Rectal smooth muscle tissue (tissue), 1 donor: Measurements from ENCODE around the gene PTPN14.
"Not testable (repeated sequence)": the region's sequence is repeated elsewhere in the genome, so short reads cannot be mapped to it uniquely, and the experiment has no call there.

ENCODE experiments used
- H3K27ac ChIP-seq: one replicate; pipeline ENCODE4 v1.7.0; 2013; ENCODE audit warnings: low read depth, low read length, inconsistent platforms
- H3K27me3 ChIP-seq: one replicate; pipeline ENCODE4 v1.7.0; 2013; ENCODE audit warnings: low read length; ENCODE audit not compliant: control insufficient read depth, insufficient read depth
- H3K36me3 ChIP-seq: one replicate; pipeline ENCODE4 v1.7.0; 2013; ENCODE audit warnings: low read length; ENCODE audit not compliant: control insufficient read depth, insufficient read depth
- H3K4me1 ChIP-seq: one replicate; pipeline ENCODE4 v1.7.0; 2013; ENCODE audit warnings: low read length; ENCODE audit not compliant: control insufficient read depth, insufficient read depth
- H3K4me3 ChIP-seq: one replicate; pipeline ENCODE4 v1.7.0; 2013; ENCODE audit warnings: low read length
- H3K9ac ChIP-seq: one replicate; pipeline ENCODE4 v1.7.0; 2013; ENCODE audit warnings: low read length

PTPN14 gene

DNA sequence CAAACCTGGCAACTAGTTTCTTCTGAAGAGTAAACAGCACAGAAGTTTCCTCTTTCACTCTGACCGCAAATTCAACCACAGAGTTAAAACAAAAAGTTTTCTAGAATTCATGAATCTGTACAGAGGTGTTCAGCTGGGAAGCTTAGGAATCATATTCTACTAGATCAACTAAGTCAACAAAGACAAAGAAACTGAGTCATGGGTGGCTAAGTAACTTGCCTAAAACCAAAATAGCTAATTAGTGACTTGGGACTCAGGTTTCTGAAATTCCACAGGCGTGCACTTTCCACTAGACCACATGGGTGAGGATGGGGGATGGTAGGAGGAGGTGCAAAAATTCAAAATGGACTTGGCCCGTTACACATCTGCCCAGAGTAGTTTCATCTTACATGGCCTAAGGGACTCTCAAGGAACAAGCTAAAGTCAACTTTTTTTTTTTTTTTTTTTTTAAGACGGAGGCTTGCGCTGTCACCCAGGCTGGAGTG lies 25.8 kb downstream of the PTPN14 start:
- no peak overlapping the region for H3K9ac ChIP-seq
- peaks cover 11% of the 10 kb centered on the region for H3K4me1 ChIP-seq

DNA sequence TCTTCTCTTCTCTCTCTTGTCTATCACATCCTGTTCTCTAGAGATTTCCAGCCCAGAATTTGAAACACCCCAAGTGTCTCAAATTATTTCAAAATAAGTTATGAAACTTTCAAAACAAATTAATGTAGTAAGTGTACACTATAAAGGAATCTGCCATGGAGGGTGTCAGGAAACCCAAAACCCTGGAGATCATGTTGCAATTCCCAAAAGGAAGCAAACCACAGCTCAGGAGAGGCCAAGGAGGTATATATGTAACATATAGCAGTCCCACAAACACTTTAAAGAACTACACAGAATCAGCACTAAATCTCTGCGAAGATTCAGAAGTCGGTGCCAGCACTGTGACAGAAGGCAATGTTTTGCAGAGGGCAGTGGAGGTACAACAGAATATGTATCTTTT lies 26.6 kb downstream of the PTPN14 start:
- Histone ChIP-seq H3K9ac (no peak overlapping the region), H3K36me3 (no peaks in the 10 kb centered on the region), H3K4me3 (no peak overlapping the region), H3K27me3 (no peaks in the 10 kb centered on the region), H3K27ac (no peak overlapping the region), H3K4me1 (peaks cover 11% of the 10 kb centered on the region)

More for the DNA sequence above, 25.8 kb downstream of the PTPN14 start:
- H3K4me3 ChIP-seq, result no peak overlapping the region
- H3K27ac ChIP-seq, result no peak overlapping the region
- H3K36me3 ChIP-seq, result no peaks in the 10 kb centered on the region
- H3K27me3 ChIP-seq, result no peaks in the 10 kb centered on the region

DNA sequence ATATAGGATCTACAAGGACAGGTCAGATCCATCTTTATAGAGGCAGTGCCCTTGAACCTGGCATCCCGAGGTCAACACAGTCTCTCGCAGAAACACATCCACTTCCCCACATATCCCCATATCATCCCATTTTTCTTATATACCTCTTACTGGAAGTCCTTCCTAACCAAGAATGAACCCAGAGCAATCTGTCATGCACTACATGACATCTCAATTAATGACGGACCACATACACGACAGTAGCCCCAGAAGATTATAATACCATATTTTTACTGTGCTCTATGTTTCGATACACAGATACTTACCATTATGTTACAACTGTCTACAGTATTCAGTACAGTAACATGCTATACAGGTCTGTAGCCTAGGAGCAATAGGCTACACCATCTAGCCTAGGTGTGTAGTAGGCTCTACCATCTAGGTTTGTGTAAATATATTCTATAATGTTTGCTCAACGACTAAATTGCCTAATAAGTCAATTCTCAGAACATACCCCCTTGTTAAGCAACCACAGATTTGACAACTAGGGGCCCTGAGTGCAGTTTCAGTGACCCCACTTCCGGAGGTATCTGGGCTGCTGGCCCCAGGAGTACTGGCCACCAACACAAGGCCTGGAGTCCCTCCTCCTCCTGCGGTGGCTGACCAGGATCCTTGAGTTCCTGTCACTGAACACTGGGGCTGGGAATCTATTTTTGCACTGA lies 28.1 kb downstream of the PTPN14 start:
- Histone ChIP-seq H3K4me1 (peaks cover 11% of the 10 kb centered on the region), H3K36me3 (no peaks in the 10 kb centered on the region), H3K4me3 (no peak overlapping the region), H3K9ac (no peak overlapping the region), H3K27me3 (no peaks in the 10 kb centered on the region), H3K27ac (no peak overlapping the region)

DNA sequence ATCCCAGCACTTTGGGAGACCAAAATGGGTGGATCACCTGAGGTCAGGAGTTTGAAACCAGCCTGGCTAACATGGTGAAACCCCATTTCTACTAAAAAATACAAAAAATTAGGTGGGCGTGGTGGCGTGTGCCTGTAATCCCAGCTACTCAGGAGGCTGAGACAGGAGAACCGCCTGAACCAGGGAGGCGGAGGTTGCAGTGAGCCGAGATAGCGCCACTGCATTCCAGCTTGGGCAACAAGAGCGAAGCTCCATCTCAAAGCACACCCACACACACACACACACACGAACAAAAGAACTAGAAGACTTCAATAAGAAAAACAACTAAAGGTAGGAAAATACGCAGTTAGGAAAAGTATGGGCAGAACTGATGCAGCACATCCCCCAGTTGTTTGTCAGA lies 29.9 kb downstream of the PTPN14 start:
- H3K27me3 ChIP-seq, H3K4me3 ChIP-seq, H3K9ac ChIP-seq, H3K36me3 ChIP-seq, H3K27ac ChIP-seq: not testable (repeated sequence)
- peaks cover 11% of the 10 kb centered on the region for H3K4me1 ChIP-seq

DNA sequence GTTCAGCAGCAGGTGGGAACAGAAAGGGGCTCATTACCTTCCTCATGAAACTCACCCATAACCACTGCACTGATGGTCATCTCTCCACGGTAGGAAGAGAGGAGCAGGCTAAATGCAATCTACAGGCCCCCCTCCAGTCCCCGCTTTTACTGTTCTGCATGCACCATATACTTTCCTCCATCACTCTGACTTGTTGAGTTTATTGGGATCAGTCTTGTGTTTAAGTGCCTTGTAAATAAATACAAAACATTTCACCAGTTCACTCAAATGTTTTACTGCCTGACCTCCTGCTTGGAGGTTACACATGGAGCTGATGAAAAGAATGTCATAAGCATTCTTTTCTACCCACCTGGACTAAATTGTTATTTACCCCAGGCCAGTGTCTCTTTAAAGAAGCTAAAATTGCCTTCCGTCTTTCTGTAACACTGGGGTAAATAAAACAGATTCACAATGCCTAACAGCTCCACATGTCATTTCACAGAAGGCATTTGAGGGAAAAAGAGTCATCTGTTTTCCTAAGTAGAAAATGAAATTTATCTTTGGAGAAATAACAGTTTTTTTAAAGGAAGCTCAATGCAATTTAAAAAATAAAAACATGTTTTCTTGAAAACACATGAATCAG lies 30.7 kb downstream of the PTPN14 start:
- Histone ChIP-seq H3K4me3 (no peak overlapping the region), H3K27ac (no peak overlapping the region), H3K36me3 (no peaks in the 10 kb centered on the region), H3K4me1 (peaks cover 11% of the 10 kb centered on the region), H3K9ac (no peak overlapping the region), H3K27me3 (no peaks in the 10 kb centered on the region)

DNA sequence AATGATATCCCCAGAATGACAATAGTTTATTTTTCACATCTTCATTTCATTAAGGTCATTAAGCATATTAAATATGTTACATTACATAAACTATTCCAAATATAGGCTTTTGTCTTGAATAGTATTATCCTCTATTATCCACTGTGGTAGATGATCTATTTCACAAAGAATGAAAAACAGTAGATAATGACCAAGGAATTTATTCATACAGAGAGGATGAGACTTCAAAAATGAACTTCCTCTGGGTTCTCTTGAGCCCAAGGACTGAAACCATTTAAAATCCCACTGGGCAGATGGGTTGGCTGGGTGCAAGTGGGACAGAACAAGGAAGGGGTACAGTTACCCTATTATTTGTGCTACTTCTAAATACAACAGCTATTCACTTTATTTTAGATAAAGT lies 33.0 kb downstream of the PTPN14 start:
- Histone ChIP-seq H3K4me3 (no peak overlapping the region), H3K9ac (no peak overlapping the region), H3K4me1 (peaks cover 10% of the 10 kb centered on the region), H3K27ac (no peak overlapping the region), H3K36me3 (no peaks in the 10 kb centered on the region), H3K27me3 (no peaks in the 10 kb centered on the region)

DNA sequence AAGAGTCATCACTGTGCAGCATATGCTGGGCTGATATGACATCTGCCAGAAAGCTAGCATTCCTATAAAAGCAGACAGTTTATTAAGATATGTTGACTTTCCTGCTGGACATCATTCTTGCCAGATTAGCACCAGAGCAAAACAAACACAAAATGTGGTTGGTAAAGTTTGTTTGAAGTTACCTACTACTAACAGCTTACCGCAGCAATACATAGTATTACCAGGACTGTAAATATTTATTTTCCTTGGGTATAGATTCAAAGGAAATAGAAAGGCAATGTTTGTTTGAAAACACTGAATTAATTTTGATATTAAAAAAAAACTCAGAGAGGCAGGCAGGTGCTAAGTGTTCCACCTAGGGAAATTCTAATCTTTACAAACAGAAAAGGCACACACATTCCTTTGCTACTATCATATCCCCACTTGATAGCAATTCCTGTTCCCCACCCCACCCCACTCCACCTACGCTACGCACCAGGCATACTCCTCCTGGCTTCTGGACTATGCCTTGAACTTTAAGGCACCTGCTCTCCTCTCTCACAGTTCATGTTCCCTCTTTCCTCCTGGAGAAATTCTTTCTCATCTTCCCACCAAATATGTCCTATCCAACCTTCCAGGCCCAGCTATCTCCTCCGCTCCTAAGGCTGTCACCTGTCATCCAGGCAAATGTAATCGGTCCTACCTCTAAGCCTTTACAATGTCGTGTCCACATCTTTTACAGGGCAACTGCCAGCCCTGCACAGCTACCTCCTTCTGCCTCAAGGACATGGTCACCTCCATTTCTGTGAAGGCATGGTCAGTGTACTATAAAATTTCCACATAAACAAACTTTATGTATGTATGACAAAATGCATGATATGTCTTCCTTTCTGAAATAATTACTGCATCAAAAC lies 34.7 kb downstream of the PTPN14 start:
- no peaks in the 10 kb centered on the region for H3K36me3 ChIP-seq
- H3K4me1 ChIP-seq, result peaks cover 10% of the 10 kb centered on the region
- H3K9ac ChIP-seq, result no peak overlapping the region
- no peaks in the 10 kb centered on the region for H3K27me3 ChIP-seq
- no peak overlapping the region for H3K27ac ChIP-seq
- no peak overlapping the region for H3K4me3 ChIP-seq

DNA sequence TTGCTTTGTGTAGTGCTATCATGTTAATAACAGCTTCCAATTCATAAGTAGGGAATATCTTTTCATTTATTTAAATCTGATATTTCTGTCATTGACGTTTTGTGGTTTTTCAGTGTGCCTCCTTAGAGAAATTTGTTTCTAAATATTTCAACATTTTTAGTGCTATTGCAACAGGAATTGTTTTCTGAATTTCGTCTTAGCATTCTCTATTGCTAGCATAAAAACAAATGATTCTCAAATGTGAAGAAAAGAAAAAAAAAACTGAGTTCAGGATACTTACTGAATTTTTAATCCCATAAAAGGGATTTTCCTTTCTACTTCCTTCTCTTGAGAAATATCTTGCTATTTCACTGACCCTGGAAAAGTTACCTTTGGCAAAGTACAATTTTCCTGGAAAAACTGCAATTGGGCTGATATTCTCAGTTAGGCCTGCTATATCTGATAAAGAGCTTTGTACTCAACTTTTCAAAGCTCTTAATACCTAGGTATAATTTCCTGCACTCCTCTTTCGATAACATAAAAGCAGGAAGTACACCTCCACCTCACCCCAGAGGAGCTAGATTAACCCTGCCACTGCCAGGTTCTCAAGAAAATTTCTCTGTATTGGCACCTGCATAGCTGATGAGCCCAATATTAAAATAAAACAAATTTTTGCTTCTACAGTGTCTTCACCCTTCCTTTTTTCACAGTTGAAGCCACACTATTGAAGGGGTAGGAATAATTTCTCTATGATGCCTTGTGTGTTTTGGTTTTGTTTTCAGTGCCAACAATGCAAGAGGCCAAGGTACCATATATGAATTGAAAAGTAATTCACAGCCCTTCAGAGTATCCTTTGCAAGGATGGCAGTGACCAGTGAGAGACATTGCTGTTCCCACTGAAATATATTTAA lies 35.6 kb downstream of the PTPN14 start:
- Histone ChIP-seq H3K4me3 (no peak overlapping the region), H3K36me3 (no peaks in the 10 kb centered on the region), H3K27ac (no peak overlapping the region), H3K9ac (no peak overlapping the region), H3K4me1 (peaks cover 9% of the 10 kb centered on the region), H3K27me3 (no peaks in the 10 kb centered on the region)

DNA sequence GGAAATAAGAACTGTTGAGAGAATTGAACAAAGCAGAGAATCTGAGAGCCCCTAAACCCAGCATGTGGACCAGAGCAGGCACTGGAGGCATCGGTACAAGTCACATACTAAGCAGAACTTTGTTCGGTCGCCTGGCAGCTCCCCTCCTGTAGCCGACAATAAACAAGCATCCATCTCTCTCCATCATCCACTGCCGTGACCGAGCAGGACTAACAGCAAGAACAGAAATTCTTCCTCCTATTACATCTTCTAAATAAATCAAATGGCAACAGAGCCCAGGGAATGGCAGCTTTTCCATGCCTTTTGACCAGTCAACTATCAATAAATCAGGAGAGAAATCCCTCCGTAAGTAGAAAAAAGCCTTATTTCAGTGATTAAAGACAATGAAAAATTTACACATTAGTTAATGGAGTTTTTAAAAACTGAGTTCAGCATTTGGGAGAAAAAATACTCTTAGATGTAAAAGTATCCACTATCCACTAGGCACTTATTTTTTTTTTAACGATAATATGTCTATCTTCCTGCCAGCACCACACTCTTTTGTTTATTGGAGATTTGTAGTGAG lies 36.5 kb downstream of the PTPN14 start:
- H3K27me3 ChIP-seq, result no peaks in the 10 kb centered on the region
- no peak overlapping the region for H3K27ac ChIP-seq
- no peaks in the 10 kb centered on the region for H3K36me3 ChIP-seq
- no peak overlapping the region for H3K4me3 ChIP-seq
- peaks cover 8% of the 10 kb centered on the region for H3K4me1 ChIP-seq
- H3K9ac ChIP-seq, result no peak overlapping the region

DNA sequence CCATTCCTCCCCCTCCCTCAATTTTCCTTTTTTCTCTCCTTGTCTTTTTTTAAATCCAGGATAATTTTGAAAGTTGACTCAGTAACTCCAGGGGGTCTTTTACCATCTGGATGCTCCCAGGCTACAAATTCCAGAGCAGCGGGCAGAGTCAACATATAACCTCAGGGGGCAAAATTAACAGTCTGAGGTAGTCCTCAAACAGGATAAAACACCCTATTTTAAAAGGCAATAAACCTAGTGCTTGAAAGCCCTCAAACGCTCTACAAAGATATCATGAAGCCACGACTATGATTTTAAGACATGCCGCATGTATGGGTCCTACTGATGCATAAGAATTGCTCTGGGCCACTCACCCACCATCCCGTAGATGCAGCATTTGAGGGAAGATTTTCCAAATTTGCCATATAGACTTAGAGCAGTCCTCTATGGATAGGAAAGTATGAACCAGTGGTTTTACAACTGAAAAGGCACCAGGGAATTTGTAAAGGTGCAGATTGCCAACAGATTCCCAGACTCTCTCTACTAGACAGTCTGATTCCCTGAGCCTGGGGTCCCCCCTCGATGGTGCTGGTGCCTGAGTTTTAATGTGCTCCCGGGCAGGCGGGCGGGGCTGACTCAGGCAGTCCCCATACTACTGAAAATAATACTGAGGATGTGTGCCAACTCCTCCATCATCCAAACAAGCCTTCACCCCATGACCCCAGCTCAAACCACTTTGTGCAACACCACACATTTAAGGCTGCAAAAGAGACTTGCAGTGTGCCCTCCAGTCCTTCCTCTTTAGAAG lies 37.2 kb downstream of the PTPN14 start:
- Histone ChIP-seq H3K9ac (no peak overlapping the region), H3K4me3 (no peak overlapping the region), H3K4me1 (peaks cover 8% of the 10 kb centered on the region), H3K27me3 (no peaks in the 10 kb centered on the region), H3K27ac (no peak overlapping the region), H3K36me3 (no peaks in the 10 kb centered on the region)

DNA sequence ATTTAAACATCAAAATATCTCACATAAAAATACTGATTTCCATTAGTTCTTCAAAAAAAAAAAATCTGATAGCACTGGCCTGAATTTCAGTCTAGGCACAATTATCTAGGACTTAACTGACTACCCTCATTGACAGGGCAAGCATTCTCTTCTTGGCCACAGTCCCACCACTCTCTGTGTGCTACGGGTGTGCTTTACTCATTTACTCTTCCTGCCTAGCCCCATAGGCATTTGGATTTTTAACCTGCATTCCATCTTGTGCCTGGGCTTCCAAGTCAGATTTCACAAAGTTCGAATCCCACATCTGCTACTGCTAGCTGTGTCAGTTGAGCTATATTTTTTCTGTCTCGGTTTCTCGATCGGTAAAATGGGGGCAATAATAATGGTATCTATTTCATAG lies 38.0 kb downstream of the PTPN14 start:
- H3K27me3 ChIP-seq, result no peaks in the 10 kb centered on the region
- no peak overlapping the region for H3K27ac ChIP-seq
- H3K4me1 ChIP-seq, result peaks cover 8% of the 10 kb centered on the region
- H3K4me3 ChIP-seq, result no peak overlapping the region
- no peak overlapping the region for H3K9ac ChIP-seq
- H3K36me3 ChIP-seq, result no peaks in the 10 kb centered on the region
